ENCODE data around the gene MYRIP.

- no peak for TF ChIP-seq CTCF (IDR thresholded peaks at IDR 0.05)
- TF ChIP-seq POLR2A (IDR thresholded peaks at IDR 0.05), result no peak
Observed at GRCh38 chr3:40226636-40227035, 417.2 kb downstream of the MYRIP start.
